GM12891 (cell line): ENCODE data around the gene RALGAPB.

Experiments used
- POLR2A ChIP-seq: IDR thresholded peaks from 2 replicates; pipeline ENCODE4 v1.6.1; 2011; ENCODE audit warnings: low read depth, low read length, control low read depth
- POLR2AphosphoS5 ChIP-seq: IDR thresholded peaks from 2 replicates; pipeline ENCODE4 v1.6.1; 2011; ENCODE audit warnings: low read depth, low read length, control low read depth
- POU2F2 ChIP-seq: IDR thresholded peaks from 2 replicates; pipeline ENCODE4 v1.6.1; 2011; ENCODE audit warnings: low read depth, mild to moderate bottlenecking, control low read depth, low read length, moderate library complexity
- SPI1 ChIP-seq: IDR thresholded peaks from 2 replicates; pipeline ENCODE4 v1.6.1; 2011; ENCODE audit warnings: low read depth, low read length, control low read depth
- TAF1 ChIP-seq: IDR thresholded peaks from 2 replicates; pipeline ENCODE4 v1.6.1; 2011; ENCODE audit warnings: low read depth, low read length, control low read depth

- no peak for TF ChIP-seq TAF1
- TF ChIP-seq POLR2A, result no peak
- no peak for TF ChIP-seq POLR2AphosphoS5
- no peak for TF ChIP-seq SPI1
- no peak for TF ChIP-seq POU2F2
Measured at GRCh38 chr20:38452880-38453624, 19.6 kb upstream of the RALGAPB start.
